ENCODE results near the gene SPRR2A.
"Not testable (repeated sequence)": the region's sequence is repeated elsewhere in the genome, so short reads cannot be mapped to it uniquely, and the experiment has no call there.

The SPRR2A gene

DNA sequence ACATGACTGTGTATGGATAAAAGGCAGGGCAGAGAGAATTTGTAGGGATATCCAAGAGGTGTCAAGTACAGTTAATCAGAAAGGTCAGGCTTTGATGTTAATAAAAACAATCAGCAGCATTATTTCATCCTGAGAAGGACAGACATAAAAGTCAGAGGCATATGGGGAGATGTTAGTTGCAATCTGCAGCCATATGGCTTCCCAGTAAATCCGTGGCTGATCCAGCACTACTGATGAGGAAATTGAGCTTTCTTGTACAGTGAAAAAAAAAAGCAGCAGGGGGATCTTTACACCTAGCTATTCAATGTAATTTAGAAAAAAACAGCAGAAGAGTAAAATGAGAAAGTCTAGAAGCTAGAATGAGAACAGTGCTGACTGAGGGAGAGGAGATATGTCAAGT, 28.5 kb downstream of the SPRR2A start:
- in situ Hi-C loops (cut with HindIII; ENCODE audit: low sequenced_read_pairs): no loop called here

DNA sequence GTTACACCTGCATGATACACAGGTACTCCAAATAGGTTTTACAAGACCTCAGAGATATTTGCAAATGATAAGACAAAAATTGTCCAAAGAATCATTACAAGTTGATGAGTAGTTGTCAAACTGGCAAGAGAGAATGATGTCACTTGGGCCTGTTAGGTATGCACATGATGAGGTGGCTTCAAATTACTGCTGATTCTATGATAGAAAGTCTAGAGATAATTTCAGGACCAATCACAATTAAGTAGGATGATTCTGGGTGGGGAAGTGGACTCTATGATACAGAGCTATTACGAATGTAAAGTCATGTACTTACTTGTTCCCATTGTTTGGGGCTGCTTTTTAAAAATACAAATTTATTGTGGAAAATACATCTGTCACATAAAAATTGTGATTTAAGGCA, 31.5 kb downstream of the SPRR2A start:
- in situ Hi-C loops (cut with HindIII; ENCODE audit: low sequenced_read_pairs): no loop called here

DNA sequence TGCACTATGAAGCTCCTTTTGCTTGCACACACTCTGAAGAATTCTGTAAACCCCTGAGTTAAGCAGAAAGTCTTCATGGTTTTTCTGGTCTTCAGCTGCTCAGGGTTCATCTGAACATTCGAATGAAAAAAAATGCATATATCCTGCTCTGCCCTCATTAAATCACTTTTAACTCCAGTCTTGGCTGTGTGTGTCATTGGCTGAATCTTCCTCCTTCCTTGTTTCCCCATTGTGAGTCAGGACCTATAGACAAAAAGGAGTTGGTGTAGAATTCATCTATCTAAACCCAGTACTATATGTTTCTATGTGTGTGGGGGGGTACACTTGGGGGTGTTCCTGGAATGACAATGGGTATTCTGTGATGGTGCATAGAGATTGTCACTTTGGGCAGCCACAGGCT, 32.9 kb downstream of the SPRR2A start:
- in situ Hi-C loops (cut with HindIII; ENCODE audit: low sequenced_read_pairs): no loop called here

DNA sequence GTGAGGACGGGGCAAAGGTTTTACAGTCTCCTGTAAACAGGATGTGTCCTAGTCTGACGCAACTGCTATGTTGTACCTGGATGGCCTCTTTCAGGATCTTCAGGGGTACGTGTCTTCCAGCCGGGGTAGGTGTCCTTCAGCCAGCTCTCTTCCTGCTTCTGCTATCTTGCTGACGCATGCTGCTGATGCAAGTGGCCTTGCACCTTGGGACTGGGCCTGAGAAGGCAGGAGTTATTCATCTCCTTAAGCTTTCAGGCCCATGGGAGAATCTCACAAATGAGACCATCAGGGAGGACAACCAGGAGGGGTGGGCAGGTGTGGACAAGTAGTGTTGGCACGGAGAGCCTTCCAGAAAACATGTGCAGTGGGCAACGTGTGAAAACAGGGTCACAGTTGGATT, 34.2 kb downstream of the SPRR2A start:
- in situ Hi-C loops (cut with HindIII; ENCODE audit: low sequenced_read_pairs): no loop called here

DNA sequence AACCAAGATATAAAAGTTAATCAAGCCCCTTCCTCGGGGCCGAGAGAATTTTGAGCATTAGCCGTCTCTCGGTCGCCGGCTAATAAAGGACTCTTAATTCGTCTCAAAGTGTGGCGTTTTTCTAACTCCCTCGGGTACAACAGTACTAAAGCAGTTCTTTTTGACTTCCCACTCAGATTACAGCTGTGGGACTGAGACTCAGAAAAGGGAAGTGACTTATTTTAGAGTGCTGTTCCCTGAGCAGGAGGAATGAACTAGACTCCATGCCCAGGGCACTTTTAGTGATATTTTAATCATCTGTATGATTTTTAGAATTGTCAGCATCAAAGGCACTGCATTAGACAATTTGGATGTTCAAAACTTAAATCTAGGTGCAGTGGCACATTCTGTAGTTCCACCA, 35.0 kb downstream of the SPRR2A start:
- in situ Hi-C loops (cut with HindIII; ENCODE audit: low sequenced_read_pairs): not testable (repeated sequence)

DNA sequence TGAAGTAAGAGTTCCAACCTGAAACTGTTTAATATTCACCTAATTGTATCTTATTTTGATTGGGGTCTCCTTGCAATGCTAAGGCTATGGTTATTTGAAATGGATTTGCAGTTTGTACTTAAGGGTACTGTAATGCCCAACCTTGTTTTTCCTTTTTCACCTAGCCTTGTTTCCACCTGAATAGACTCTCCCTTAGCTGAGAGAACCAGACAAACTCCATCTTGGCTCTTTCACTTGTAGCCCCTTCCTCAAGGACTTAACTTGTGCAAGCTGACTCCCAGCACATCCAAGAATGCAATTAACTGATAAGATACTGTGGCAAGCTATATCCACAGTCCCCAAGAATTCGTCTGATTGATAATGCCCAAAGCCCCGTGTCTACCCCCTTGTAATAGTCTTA, 35.5 kb downstream of the SPRR2A start:
- in situ Hi-C loops (cut with HindIII; ENCODE audit: low sequenced_read_pairs): not testable (repeated sequence)

DNA sequence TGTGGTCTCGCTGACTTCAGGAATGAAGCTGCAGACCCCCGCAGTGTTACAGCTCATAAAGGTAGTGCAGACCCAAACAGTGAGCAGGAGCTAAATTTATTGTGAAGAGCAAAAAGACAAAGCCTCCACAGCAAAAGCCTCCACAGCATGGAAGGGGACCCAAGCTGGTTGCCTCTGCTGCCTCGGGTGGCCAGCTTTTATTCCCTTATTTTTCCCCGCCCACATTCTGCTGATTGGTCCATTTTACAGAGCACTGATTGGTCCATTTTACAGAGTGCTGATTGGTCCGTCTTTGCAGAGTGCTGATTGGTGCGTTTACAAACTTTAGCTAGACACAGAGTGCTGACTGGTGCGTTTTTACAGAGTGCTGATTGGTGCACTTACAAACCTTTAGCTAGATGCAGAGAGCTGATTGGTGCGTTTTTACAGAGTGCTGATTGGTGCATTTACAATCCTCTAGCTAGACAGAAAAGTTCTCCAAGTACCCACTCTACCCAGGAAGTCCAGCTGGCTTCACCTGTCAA, 46.0 kb downstream of the SPRR2A start:
- in situ Hi-C loops (cut with HindIII; ENCODE audit: low sequenced_read_pairs): not testable (repeated sequence)

Measured in endothelial cell of hepatic sinusoid (primary cell).